ENCODE results near the gene MYO19. TPM values are rescaled to one million over a fixed set of nuclear protein-coding genes. Genes with fewer than 3 reads are reported as not detected.
A peak's percentile ranks its signal among the peaks of the same experiment; 100 is the strongest.

MYO19 gene
- total and polyA plus RNA-seq, 2 of the 8 experiments (the other 6 are each of a cell fraction or from before 2014, with no cell fraction given) = 126 to 163 TPM

- TF ChIP-seq TBP (IDR thresholded peaks at IDR 0.05; ENCODE audit: low read depth, low read length) (peak; percentile 76; the same call in 1 of the 2 replicates), EP300 (IDR thresholded peaks at IDR 0.05; ENCODE audit: borderline replicate concordance in 1 of 2, low read depth in 2 of 2, low read length in 2 of 2) (0 out of 3 replicates have a peak, but pooled peaks of 1 of the 2 experiments have one; percentile 45), TEAD4 (IDR thresholded peaks at IDR 0.05; ENCODE audit: low read depth, low read length) (no peak), SP1 (IDR thresholded peaks at IDR 0.05; ENCODE audit: low read depth, low read length) (peak; percentile 90), TAF1 (IDR thresholded peaks at IDR 0.05; ENCODE audit: low read depth, low read length) (peak; percentile 87), SIN3A (conservative IDR thresholded peaks at IDR 0.05 in 1 of 2, IDR thresholded peaks at IDR 0.05 in 1 of 2; ENCODE audit: low read depth in 1 of 2, low read length in 2 of 2) (peak; percentile 17 to 60; a peak in 2 of 4 replicates), POLR2A (IDR thresholded peaks at IDR 0.05; ENCODE audit: control extremely low read depth in 1 of 2, low read depth in 2 of 2, low read length in 2 of 2) (peak in 1 of 2 experiments; percentile 84; a peak in 2 of 3 replicates), CBX8 (IDR thresholded peaks at IDR 0.05; ENCODE audit: borderline replicate concordance, low read depth, low read length) (no peak), RBBP5 (IDR thresholded peaks at IDR 0.05; ENCODE audit: borderline replicate concordance, low read depth, low read length) (peak; percentile 51; the same call in 1 of the 2 replicates), MAX (IDR thresholded peaks at IDR 0.05) (peak; percentile 87), SIX5 (IDR thresholded peaks at IDR 0.05; ENCODE audit: low read depth, low read length) (no peak), SRF (IDR thresholded peaks at IDR 0.05; ENCODE audit: low read depth, low read length) (peak; percentile 97)
Measured at GRCh38 chr17:36486204-36487194, 48.2 kb downstream of the MYO19 start, which contains the start of gene ZNHIT3 (continued).

All from H1 (cell line).